ENCODE results near the gene SGCD.

The SGCD gene

GRCh38 chr5:156476678-156477077 lies 149.7 kb downstream of the SGCD start:
- Histone ChIP-seq H3K36me3 (ENCODE audit: control insufficient read depth, insufficient read depth, low read length) (no peaks in the 10 kb centered on the region), H3K4me3 (replicated peaks; ENCODE audit: low read depth, low read length) (no peak overlapping the region), H3K27me3 (replicated peaks; ENCODE audit: control insufficient read depth, insufficient read depth, low read length) (no peaks in the 10 kb centered on the region)
- DNase-seq (ENCODE audit: extremely low read depth, insufficient read length), result no peak
- no peak for TF ChIP-seq CTCF (IDR thresholded peaks at IDR 0.05; ENCODE audit: insufficient read depth, low read length, poor library complexity, severe bottlenecking)

GRCh38 chr5:156477196-156477595 lies 150.2 kb downstream of the SGCD start:
- no peak for TF ChIP-seq CTCF (IDR thresholded peaks at IDR 0.05; ENCODE audit: insufficient read depth, low read length, poor library complexity, severe bottlenecking)

GRCh38 chr5:156479849-156480248 lies 152.9 kb downstream of the SGCD start:
- DNase-seq (ENCODE audit: extremely low read depth, insufficient read length), result no peak
- no peak overlapping the region for H3K4me3 ChIP-seq (replicated peaks; ENCODE audit: low read depth, low read length)
- no peaks in the 10 kb centered on the region for H3K36me3 ChIP-seq (ENCODE audit: control insufficient read depth, insufficient read depth, low read length)
- no peaks in the 10 kb centered on the region for H3K27me3 ChIP-seq (replicated peaks; ENCODE audit: control insufficient read depth, insufficient read depth, low read length)
- no peak for TF ChIP-seq CTCF (IDR thresholded peaks at IDR 0.05; ENCODE audit: insufficient read depth, low read length, poor library complexity, severe bottlenecking)

More at GRCh38 chr5:156477196-156477595, 150.2 kb downstream of the SGCD start:
- DNase-seq (ENCODE audit: extremely low read depth, insufficient read length), result no peak
- no peak overlapping the region for H3K4me3 ChIP-seq (replicated peaks; ENCODE audit: low read depth, low read length)
- H3K36me3 ChIP-seq (ENCODE audit: control insufficient read depth, insufficient read depth, low read length), result no peaks in the 10 kb centered on the region
- H3K27me3 ChIP-seq (replicated peaks; ENCODE audit: control insufficient read depth, insufficient read depth, low read length), result no peaks in the 10 kb centered on the region

DNA sequence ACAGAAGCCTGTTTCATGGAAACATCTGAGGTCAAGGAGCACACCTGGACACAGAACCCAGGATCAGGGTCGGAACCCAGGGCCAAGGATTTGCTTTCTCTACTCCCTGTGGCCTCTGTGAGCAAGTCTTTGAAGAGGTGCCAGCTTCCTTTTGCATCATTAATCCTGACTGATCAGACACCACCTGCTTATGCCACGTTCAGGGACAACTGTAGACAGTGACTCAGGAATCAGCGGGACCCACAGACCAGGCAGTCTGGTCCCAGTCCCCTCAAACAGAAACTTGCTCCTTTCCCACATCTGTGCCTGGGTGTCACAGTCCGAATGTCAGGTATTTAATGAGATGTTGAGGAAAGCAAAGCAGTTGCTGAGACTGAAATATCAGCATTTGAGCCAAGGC lies 154.8 kb downstream of the SGCD start:
- no peak for DNase-seq (ENCODE audit: extremely low read depth, insufficient read length)
- Histone ChIP-seq H3K36me3 (ENCODE audit: control insufficient read depth, insufficient read depth, low read length) (no peaks in the 10 kb centered on the region), H3K4me3 (replicated peaks; ENCODE audit: low read depth, low read length) (no peak overlapping the region), H3K27me3 (replicated peaks; ENCODE audit: control insufficient read depth, insufficient read depth, low read length) (no peaks in the 10 kb centered on the region)
- TF ChIP-seq CTCF (IDR thresholded peaks at IDR 0.05; ENCODE audit: insufficient read depth, low read length, poor library complexity, severe bottlenecking), result no peak

DNA sequence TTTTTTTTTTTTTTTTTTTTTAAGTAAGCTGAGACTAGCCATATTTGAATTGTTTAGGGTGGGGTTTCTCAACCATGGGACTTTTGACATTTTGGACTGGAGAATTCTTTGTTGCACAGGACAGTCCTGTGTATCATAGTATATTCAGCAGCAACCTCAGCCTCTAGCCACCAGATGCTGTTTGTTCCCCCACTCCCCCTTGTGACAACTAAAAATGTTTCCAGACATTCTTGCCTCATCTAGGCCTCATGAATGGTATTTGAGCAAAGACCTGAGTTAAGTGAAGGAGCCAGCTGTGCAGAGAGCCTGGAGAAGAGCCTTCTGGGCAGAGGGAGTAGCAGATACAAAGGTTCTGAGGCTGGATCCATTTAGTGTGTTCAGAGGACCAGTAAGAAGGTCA lies 155.9 kb downstream of the SGCD start:
- TF ChIP-seq CTCF (IDR thresholded peaks at IDR 0.05; ENCODE audit: insufficient read depth, low read length, poor library complexity, severe bottlenecking), result no peak
- Histone ChIP-seq H3K27me3 (replicated peaks; ENCODE audit: control insufficient read depth, insufficient read depth, low read length) (no peaks in the 10 kb centered on the region), H3K4me3 (replicated peaks; ENCODE audit: low read depth, low read length) (no peak overlapping the region), H3K36me3 (ENCODE audit: control insufficient read depth, insufficient read depth, low read length) (no peaks in the 10 kb centered on the region)
- no peak for DNase-seq (ENCODE audit: extremely low read depth, insufficient read length)
